IMR-90 (cell line): ENCODE data around the gene DIABLO. TPM values are rescaled to one million over a fixed set of nuclear protein-coding genes. Genes with fewer than 3 reads are reported as not detected.

Experiments used
- ATAC-seq: fragments of 200-7000 bp; cut with Tn5 transposase; 2 replicates; pipeline ENCODE4 v1.9.1; 2020; ENCODE audit warnings: low read depth, mild to moderate bottlenecking, moderate library complexity
- BruUV-seq: library from RNA; stranded (reverse); fragments of 400-500 nt; replicated peaks from 2 replicates; lab custom pipeline; 2021; lab: Mats Ljungman, UMichigan
- CTCF ChIA-PET: fragments of 300-600 bp; formaldehyde crosslinking; extraction: SDS; loops from one replicate; lab custom pipeline; 2021; ENCODE audit warnings: antibody characterized with exemption; lab: Yijun Ruan, JAX
- POLR2A ChIA-PET: fragments of 300-600 bp; sonication (Branson Sonifier 250); formaldehyde crosslinking; loops from one replicate; lab custom pipeline; 2022; ENCODE audit warnings: antibody characterized with exemption; ENCODE audit not compliant: unreplicated experiment; lab: Charles Lee
- DNase-seq: peaks from one replicate; pipeline ENCODE4 v3.0.0; 2013
- H2AFZ ChIP-seq: replicated peaks from 2 replicates; pipeline ENCODE3; 2013; ENCODE audit warnings: low read length, mild to moderate bottlenecking; ENCODE audit not compliant: poor library complexity
- H2AK5ac ChIP-seq: 2 replicates; pipeline ENCODE4 v1.6.1; 2013; ENCODE audit warnings: low read depth, low read length, inconsistent platforms
- H2AK9ac ChIP-seq: replicated peaks from 2 replicates; pipeline ENCODE3; 2013; ENCODE audit warnings: mild to moderate bottlenecking, low read depth, low read length, moderate library complexity; ENCODE audit not compliant: poor library complexity
- H2BK120ac ChIP-seq: 2 replicates; pipeline ENCODE4 v1.6.1; 2013; ENCODE audit warnings: low read depth, low read length, inconsistent platforms
- H2BK15ac ChIP-seq: 3 replicates; pipeline ENCODE4 v1.6.1; 2013; ENCODE audit warnings: low read depth, low read length, inconsistent platforms
- H2BK20ac ChIP-seq: 2 replicates; pipeline ENCODE4 v1.6.1; 2013; ENCODE audit warnings: low read depth, mild to moderate bottlenecking, inconsistent platforms, low read length, moderate library complexity
- H2BK5ac ChIP-seq: 2 replicates; pipeline ENCODE4 v1.6.1; 2013; ENCODE audit warnings: mild to moderate bottlenecking, low read depth, low read length, inconsistent platforms; ENCODE audit not compliant: poor library complexity, severe bottlenecking
- H3K14ac ChIP-seq: replicated peaks from 2 replicates; pipeline ENCODE4 v1.6.1; 2013; ENCODE audit warnings: low read depth, low read length, inconsistent platforms
- H3K18ac ChIP-seq: 2 replicates; pipeline ENCODE4 v1.6.1; 2013; ENCODE audit warnings: low read depth, low read length, control low read depth
- H3K23ac ChIP-seq: 2 replicates; pipeline ENCODE4 v1.6.1; 2013; ENCODE audit warnings: low read depth, low read length, inconsistent platforms
- H3K27ac ChIP-seq: 2 replicates; pipeline ENCODE4 v1.5.1; 2013; ENCODE audit warnings: mild to moderate bottlenecking, control low read depth, low read length; ENCODE audit not compliant: insufficient read depth
- H3K27me3 ChIP-seq: 2 replicates; pipeline ENCODE4 v1.6.1; 2013; ENCODE audit warnings: low read length; ENCODE audit not compliant: control insufficient read depth, insufficient read depth
- H3K36me3 ChIP-seq: 2 replicates; pipeline ENCODE4 v1.6.1; 2013; ENCODE audit warnings: low read length, mixed read lengths; ENCODE audit not compliant: control insufficient read depth, insufficient read depth
- H3K4ac ChIP-seq: 2 replicates; pipeline ENCODE4 v1.6.1; 2013; ENCODE audit warnings: low read depth, low read length, inconsistent platforms
- H3K4me1 ChIP-seq: 2 replicates; pipeline ENCODE4 v1.6.1; 2013; ENCODE audit warnings: low read length, mixed read lengths; ENCODE audit not compliant: control insufficient read depth, insufficient read depth
- H3K4me2 ChIP-seq: 2 replicates; pipeline ENCODE4 v1.6.1; 2013; ENCODE audit warnings: low read depth, mild to moderate bottlenecking, control low read depth, low read length, moderate library complexity
- H3K4me3 ChIP-seq: 2 replicates; pipeline ENCODE4 v1.5.1; 2013; ENCODE audit warnings: low read depth, mild to moderate bottlenecking, control low read depth, low read length, moderate library complexity; ENCODE audit not compliant: insufficient read depth
- H3K56ac ChIP-seq: 2 replicates; pipeline ENCODE4 v1.6.1; 2013; ENCODE audit warnings: low read length, inconsistent platforms; ENCODE audit not compliant: insufficient read depth; ENCODE audit errors: extremely low read depth
- H3K79me1 ChIP-seq, 2 experiments: 2 replicates each; pipeline ENCODE4 v1.6.1; 2013; ENCODE audit warnings: low read length in 2 of 2, inconsistent platforms in 1 of 2, low read depth in 1 of 2
- H3K9ac ChIP-seq: 2 replicates; pipeline ENCODE4 v1.6.1; 2013; ENCODE audit warnings: low read depth, low read length, control low read depth
- H3K9me1 ChIP-seq: 2 replicates; pipeline ENCODE4 v1.6.1; 2013; ENCODE audit warnings: low read length, inconsistent platforms; ENCODE audit not compliant: insufficient read depth
- H3K9me3 ChIP-seq: 2 replicates; pipeline ENCODE4 v1.6.1; 2013; ENCODE audit warnings: low read length; ENCODE audit not compliant: control insufficient read depth, insufficient read depth
- H4K20me1 ChIP-seq: 2 replicates; pipeline ENCODE4 v1.6.1; 2013; ENCODE audit warnings: low read length, inconsistent platforms; ENCODE audit not compliant: insufficient read depth
- H4K5ac ChIP-seq: 2 replicates; pipeline ENCODE4 v1.6.1; 2013; ENCODE audit warnings: mild to moderate bottlenecking, low read depth, low read length, control low read depth
- H4K8ac ChIP-seq, 2 experiments: 2 replicates each; pipeline ENCODE4 v1.6.1; 2013; ENCODE audit warnings: low read depth in 2 of 2, low read length in 2 of 2, control low read depth in 1 of 2, inconsistent platforms in 1 of 2
- H4K91ac ChIP-seq: 2 replicates; pipeline ENCODE4 v1.6.1; 2013; ENCODE audit warnings: low read depth, low read length, inconsistent platforms; ENCODE audit not compliant: insufficient read depth
- BHLHE40 ChIP-seq: fragments of 150-350 bp; IDR thresholded peaks from 2 replicates; pipeline ENCODE4 v1.6.1; 2016; ENCODE audit warnings: mild to moderate bottlenecking, low read depth, low read length
- CEBPB ChIP-seq: IDR thresholded peaks from 2 replicates; pipeline ENCODE4 v1.6.1; 2012; ENCODE audit warnings: low read depth, low read length, improper control_type of control experiment
- CHD1 ChIP-seq: IDR thresholded peaks from 2 replicates; pipeline ENCODE4 v1.6.1; 2012; ENCODE audit warnings: low read depth, low read length, improper control_type of control experiment
- FOS ChIP-seq: fragments of 150-350 bp; IDR thresholded peaks from 2 replicates; pipeline ENCODE4 v1.6.1; 2016; ENCODE audit warnings: low read depth, low read length
- MAFK ChIP-seq: IDR thresholded peaks from 2 replicates; pipeline ENCODE4 v1.6.1; 2012; ENCODE audit warnings: low read depth, low read length, improper control_type of control experiment
- MAZ ChIP-seq: IDR thresholded peaks from 2 replicates; pipeline ENCODE4 v1.6.1; 2012; ENCODE audit warnings: low read depth, mild to moderate bottlenecking, low read length, improper control_type of control experiment, moderate library complexity, borderline replicate concordance
- MXI1 ChIP-seq: IDR thresholded peaks from 2 replicates; pipeline ENCODE4 v1.6.1; 2012; ENCODE audit warnings: low read depth, mild to moderate bottlenecking, low read length, moderate library complexity, borderline replicate concordance
- NFE2L2 ChIP-seq: fragments of 150-350 bp; IDR thresholded peaks from 2 replicates; pipeline ENCODE4 v1.6.1; 2016; ENCODE audit warnings: low read depth, mild to moderate bottlenecking, low read length
- POLR2A ChIP-seq: IDR thresholded peaks from 2 replicates; pipeline ENCODE4 v1.6.1; 2012; ENCODE audit warnings: mild to moderate bottlenecking, low read depth, low read length
- RAD21 ChIP-seq: IDR thresholded peaks from 2 replicates; pipeline ENCODE4 v1.6.1; 2012; ENCODE audit warnings: low read length, improper control_type of control experiment
- RCOR1 ChIP-seq: IDR thresholded peaks from 2 replicates; pipeline ENCODE4 v1.6.1; 2012; ENCODE audit warnings: mild to moderate bottlenecking, low read length, improper control_type of control experiment; ENCODE audit not compliant: insufficient replicate concordance
- RFX5 ChIP-seq: IDR thresholded peaks from 2 replicates; pipeline ENCODE4 v1.8.0; 2012; ENCODE audit warnings: low read depth, mild to moderate bottlenecking, low read length, moderate library complexity
- SMC3 ChIP-seq: fragments of 150-350 bp; IDR thresholded peaks from 2 replicates; pipeline ENCODE4 v1.6.1; 2016; ENCODE audit warnings: low read depth, mild to moderate bottlenecking, antibody characterized with exemption, low read length, moderate library complexity
- WGBS, 2 experiments: methylation state at CpG; one replicate each; pipeline versions ENCODE4 v1.1.5 to v1.1.7; 2013; ENCODE audit warnings: missing lambda C conversion rate in 2 of 2; ENCODE audit not compliant: insufficient read length in 1 of 2; ENCODE audit errors: extremely low coverage in 2 of 2; 5-methylcytosine and 5-hydroxymethylcytosine counted together
- dilution Hi-C: fragments of 300-500 bp; cut with HindIII; formaldehyde crosslinking; loops from one replicate; pipeline ENCODE4 v1.14.3; 2018; ENCODE audit warnings: low sequenced_read_pairs; ENCODE audit not compliant: unreplicated experiment
- in situ Hi-C: fragments of 300-500 bp; cut with MboI; formaldehyde crosslinking; loops from 3 replicates; pipeline ENCODE4 v1.14.3; 2019; ENCODE audit warnings: low sequenced_read_pairs, inconsistent platforms, mixed read lengths
- intact Hi-C: fragments of 100-400 bp; cut with micrococcal nuclease; formaldehyde crosslinking; loops from 2 replicates; pipeline ENCODE4 v1.10.0; 2022
- polyA plus RNA-seq, 3 experiments: library from polyadenylated mRNA; depleted of rRNA; stranded (reverse); fragments of >200 nt; gene quantifications; 2 replicates each; pipeline ENCODE4 v1.2.3, GENCODE V29; 2012; ENCODE audit warnings: low replicate concordance in 1 of 3
- total RNA-seq: library from RNA; depleted of rRNA; stranded (reverse); fragments of >200 nt; gene quantifications from 2 replicates; pipeline ENCODE4 v1.2.3, GENCODE V29; 2012
- TF ChIP-seq, protein P1 (sequence below): fragments of 150-350 bp; IDR thresholded peaks from 2 replicates; pipeline ENCODE4 v1.6.1; 2016; ENCODE audit warnings: low read depth, mild to moderate bottlenecking, low read length, moderate library complexity, borderline replicate concordance
- TF ChIP-seq, protein P2 (sequence below): fragments of 150-350 bp; IDR thresholded peaks from 2 replicates; pipeline ENCODE4 v1.6.1; 2017; ENCODE audit warnings: mild to moderate bottlenecking, antibody characterized with exemption, low read length, low read depth
- TF ChIP-seq, protein P3 (sequence below): conservative IDR thresholded peaks from 2 replicates; pipeline ENCODE4 v1.5.1; 2012; ENCODE audit warnings: mild to moderate bottlenecking, low read depth, low read length, improper control_type of control experiment

The DIABLO gene
- total and polyA plus RNA-seq, 2 of the 4 experiments (the other 2 are of a cell fraction): 69.7 to 102 TPM

DNA sequence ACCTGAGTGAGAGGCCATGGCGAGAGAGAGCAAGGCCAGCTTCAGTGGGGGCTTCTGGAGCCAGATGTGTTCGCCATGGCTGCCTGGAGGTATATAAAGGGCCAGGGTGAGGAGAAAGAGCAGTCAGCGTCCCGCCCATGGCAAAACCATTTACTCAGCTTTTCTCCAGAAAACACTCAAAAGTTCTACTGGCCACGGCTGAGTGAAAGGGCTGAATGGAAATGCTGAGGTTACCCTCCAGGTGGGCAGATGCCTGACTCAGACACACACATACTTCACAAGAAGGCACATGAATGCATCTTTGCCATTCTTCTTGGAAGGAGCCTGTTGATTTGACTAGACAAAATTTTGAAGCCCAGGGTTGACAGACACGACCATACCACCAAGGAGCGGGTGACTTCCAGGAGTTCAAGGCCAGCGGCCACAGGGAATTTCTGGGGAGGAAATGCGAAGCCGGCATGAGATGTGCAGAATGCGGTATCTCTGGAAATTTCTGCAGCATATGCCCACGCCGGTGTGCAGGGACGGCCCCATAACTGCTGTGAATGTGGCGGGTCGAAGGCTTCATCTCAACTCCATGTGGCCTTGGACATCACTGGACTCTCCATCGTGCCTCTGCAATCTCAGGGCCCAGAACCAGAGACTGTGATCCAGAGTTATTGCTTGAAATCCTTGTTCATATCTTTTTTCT lies 51.6 kb downstream of the DIABLO start, which contains the start of gene IL31:
TSS of gene IL31 (minus strand) at position 67 of the 691 bp plus-strand sequence. CDS start at position 18, 49 bp downstream.
- no peak within 1 kb of the TSS for H3K23ac ChIP-seq
- H3K36me3 ChIP-seq: no peaks in the 10 kb centered on the region
- BruUV-seq: no TSS peak

More for the DNA sequence above, 51.6 kb downstream of the DIABLO start, which contains the start of gene IL31:
- no peak within 1 kb of the TSS for H2AK9ac ChIP-seq
- dilution Hi-C loops: no loop called here
- H3K27ac ChIP-seq: no peak within 1 kb of the TSS
- in situ Hi-C loops: no loop called here
- POLR2A ChIA-PET: no interaction called here
- H3K9me1 ChIP-seq: peaks cover 3% of the 10 kb centered on the region; the same call in 1 of the 2 replicates
- no peak for DNase-seq
- no peaks in the 10 kb centered on the region for H4K20me1 ChIP-seq
- no peak within 1 kb of the TSS for H2AK5ac ChIP-seq
- no peak within 1 kb of the TSS for H4K91ac ChIP-seq
- H3K9ac ChIP-seq: no peak within 1 kb of the TSS
- no peak within 1 kb of the TSS for H3K4ac ChIP-seq
- H3K79me1 ChIP-seq: no peaks in the 10 kb centered on the region
- H2BK120ac ChIP-seq: no peak within 1 kb of the TSS
- no peak within 1 kb of the TSS for H2BK20ac ChIP-seq
- no peak within 1 kb of the TSS for H2AFZ ChIP-seq
- H4K8ac ChIP-seq: no peak within 1 kb of the TSS
- H4K5ac ChIP-seq: no peak within 1 kb of the TSS
- CTCF ChIA-PET: no interaction called here
- H2BK5ac ChIP-seq: no peak within 1 kb of the TSS
- 94% methylated on average over 12 of the region's 17 CpGs; no CpG with 5 or more reads in 1 of the 2 experiments for WGBS, 2 experiments
- no peak within 1 kb of the TSS for H2BK15ac ChIP-seq
- H3K18ac ChIP-seq: no peak within 1 kb of the TSS
- peaks cover 14% of the 10 kb centered on the region; the same call in 1 of the 2 replicates for H3K27me3 ChIP-seq
- H3K56ac ChIP-seq: no peak within 1 kb of the TSS
- H3K9me3 ChIP-seq: no peaks in the 10 kb centered on the region
- H3K14ac ChIP-seq: no peak within 1 kb of the TSS
- no peak for ATAC-seq
- H3K4me2 ChIP-seq: no peak within 1 kb of the TSS
- no peaks in the 10 kb centered on the region for H3K4me1 ChIP-seq
- intact Hi-C loops: no loop called here
- H3K4me3 ChIP-seq: no peak within 1 kb of the TSS
- TF ChIP-seq, protein P1, sequence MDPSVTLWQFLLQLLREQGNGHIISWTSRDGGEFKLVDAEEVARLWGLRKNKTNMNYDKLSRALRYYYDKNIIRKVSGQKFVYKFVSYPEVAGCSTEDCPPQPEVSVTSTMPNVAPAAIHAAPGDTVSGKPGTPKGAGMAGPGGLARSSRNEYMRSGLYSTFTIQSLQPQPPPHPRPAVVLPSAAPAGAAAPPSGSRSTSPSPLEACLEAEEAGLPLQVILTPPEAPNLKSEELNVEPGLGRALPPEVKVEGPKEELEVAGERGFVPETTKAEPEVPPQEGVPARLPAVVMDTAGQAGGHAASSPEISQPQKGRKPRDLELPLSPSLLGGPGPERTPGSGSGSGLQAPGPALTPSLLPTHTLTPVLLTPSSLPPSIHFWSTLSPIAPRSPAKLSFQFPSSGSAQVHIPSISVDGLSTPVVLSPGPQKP: no peak
- no peak for TF ChIP-seq POLR2A
- no peak for TF ChIP-seq CEBPB
- TF ChIP-seq CHD1: no peak
- no peak for TF ChIP-seq RFX5
- no peak for TF ChIP-seq FOS
- TF ChIP-seq RCOR1: no peak
- TF ChIP-seq RAD21: no peak
- TF ChIP-seq MAZ: no peak
- TF ChIP-seq MXI1: no peak
- TF ChIP-seq BHLHE40: no peak
- no peak for TF ChIP-seq SMC3
- TF ChIP-seq MAFK: no peak
- no peak for TF ChIP-seq NFE2L2
- TF ChIP-seq, protein P2, sequence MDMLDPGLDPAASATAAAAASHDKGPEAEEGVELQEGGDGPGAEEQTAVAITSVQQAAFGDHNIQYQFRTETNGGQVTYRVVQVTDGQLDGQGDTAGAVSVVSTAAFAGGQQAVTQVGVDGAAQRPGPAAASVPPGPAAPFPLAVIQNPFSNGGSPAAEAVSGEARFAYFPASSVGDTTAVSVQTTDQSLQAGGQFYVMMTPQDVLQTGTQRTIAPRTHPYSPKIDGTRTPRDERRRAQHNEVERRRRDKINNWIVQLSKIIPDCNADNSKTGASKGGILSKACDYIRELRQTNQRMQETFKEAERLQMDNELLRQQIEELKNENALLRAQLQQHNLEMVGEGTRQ: no peak
- TF ChIP-seq, protein P3, sequence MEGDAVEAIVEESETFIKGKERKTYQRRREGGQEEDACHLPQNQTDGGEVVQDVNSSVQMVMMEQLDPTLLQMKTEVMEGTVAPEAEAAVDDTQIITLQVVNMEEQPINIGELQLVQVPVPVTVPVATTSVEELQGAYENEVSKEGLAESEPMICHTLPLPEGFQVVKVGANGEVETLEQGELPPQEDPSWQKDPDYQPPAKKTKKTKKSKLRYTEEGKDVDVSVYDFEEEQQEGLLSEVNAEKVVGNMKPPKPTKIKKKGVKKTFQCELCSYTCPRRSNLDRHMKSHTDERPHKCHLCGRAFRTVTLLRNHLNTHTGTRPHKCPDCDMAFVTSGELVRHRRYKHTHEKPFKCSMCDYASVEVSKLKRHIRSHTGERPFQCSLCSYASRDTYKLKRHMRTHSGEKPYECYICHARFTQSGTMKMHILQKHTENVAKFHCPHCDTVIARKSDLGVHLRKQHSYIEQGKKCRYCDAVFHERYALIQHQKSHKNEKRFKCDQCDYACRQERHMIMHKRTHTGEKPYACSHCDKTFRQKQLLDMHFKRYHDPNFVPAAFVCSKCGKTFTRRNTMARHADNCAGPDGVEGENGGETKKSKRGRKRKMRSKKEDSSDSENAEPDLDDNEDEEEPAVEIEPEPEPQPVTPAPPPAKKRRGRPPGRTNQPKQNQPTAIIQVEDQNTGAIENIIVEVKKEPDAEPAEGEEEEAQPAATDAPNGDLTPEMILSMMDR: no peak
